Suprapubic skin (tissue), 4 donors: ENCODE data around the gene CAPZB. TPM values are rescaled to one million over a fixed set of nuclear protein-coding genes. Genes with fewer than 3 reads are reported as not detected.

Experiments used
- DNase-seq, 2 donors: peaks; one replicate each; pipeline ENCODE4 v3.0.0-alpha.2; 2019; ENCODE audit warnings: low spot score in 2 of 2
- H3K27ac ChIP-seq: fragments of 200-600 bp; sonication (generic); one replicate; pipeline ENCODE4 v1.5.1; 2019
- H3K27me3 ChIP-seq: fragments of 200-600 bp; sonication (generic); one replicate; pipeline ENCODE4 v1.5.1; 2019
- H3K36me3 ChIP-seq: fragments of 200-600 bp; sonication (generic); one replicate; pipeline ENCODE4 v1.5.1; 2019
- H3K4me1 ChIP-seq: fragments of 200-600 bp; sonication (generic); one replicate; pipeline ENCODE4 v1.5.1; 2019
- H3K4me3 ChIP-seq: fragments of 200-600 bp; sonication (generic); one replicate; pipeline ENCODE4 v1.5.1; 2019; ENCODE audit warnings: mild to moderate bottlenecking
- H3K9me3 ChIP-seq: fragments of 200-600 bp; sonication (generic); one replicate; pipeline ENCODE4 v1.5.1; 2019
- CTCF ChIP-seq, 2 donors: fragments of 200-600 bp in 1 of 2; fragments of 450-650 bp in 1 of 2; sonication (generic) in 1 of 2; IDR thresholded peaks; one replicate each; pipeline ENCODE4 v1.5.1; 2016 to 2019; ENCODE audit warnings: antibody characterized with exemption in 2 of 2, mild to moderate bottlenecking in 1 of 2, moderate library complexity in 1 of 2
- EP300 ChIP-seq: sonication (generic); formaldehyde crosslinking; IDR thresholded peaks from one replicate; pipeline ENCODE4 v1.6.1; 2017; ENCODE audit warnings: antibody characterized with exemption
- POLR2A ChIP-seq, 2 donors: fragments of 450-650 bp; IDR thresholded peaks; one replicate each; pipeline ENCODE4 v1.6.1; 2017; ENCODE audit warnings: antibody characterized with exemption in 2 of 2, mild to moderate bottlenecking in 2 of 2, moderate library complexity in 2 of 2
- POLR2AphosphoS5 ChIP-seq, 3 donors: sonication (generic); formaldehyde crosslinking; IDR thresholded peaks; one replicate each; pipeline ENCODE4 v1.6.1; 2017; ENCODE audit warnings: antibody characterized with exemption in 3 of 3
- WGBS: methylation state at CpG from one replicate; pipeline ENCODE4 v1.1.5; 2018; 5-methylcytosine and 5-hydroxymethylcytosine counted together
- total RNA-seq, 4 donors: library from RNA; depleted of rRNA; stranded (reverse); fragments of >200 nt; gene quantifications; one replicate each; pipeline ENCODE4 v1.1.0, GENCODE V29; 2016

CAPZB gene
- total RNA-seq, 4 donors from 2014 or later, result 101 to 130 (median 126) TPM

- peaks cover 23% of the 10 kb centered on the region for H3K4me1 ChIP-seq
- DNase-seq, result no peak
- no peak overlapping the region for H3K27ac ChIP-seq
- H3K27me3 ChIP-seq, result no peaks in the 10 kb centered on the region
- TF ChIP-seq POLR2A (IDR thresholded peaks at IDR 0.05) (no peak), POLR2AphosphoS5 (IDR thresholded peaks at IDR 0.05) (no peak), EP300 (no peak), CTCF (IDR thresholded peaks at IDR 0.05) (no peak)
- peaks cover 66% of the 10 kb centered on the region for H3K36me3 ChIP-seq
- 98% methylated on average over 5 of the region's 5 CpGs for WGBS
- H3K4me3 ChIP-seq, result no peak overlapping the region
- H3K9me3 ChIP-seq, result no peaks in the 10 kb centered on the region
Measured at GRCh38 chr1:19350566-19350965, 134.8 kb downstream of the CAPZB start.

- H3K36me3 ChIP-seq, result peaks cover 66% of the 10 kb centered on the region
Measured at GRCh38 chr1:19349999-19350398, 135.3 kb downstream of the CAPZB start.

GRCh38 chr1:19348441-19349198, 136.7 kb downstream of the CAPZB start:
- no peak for DNase-seq
- Histone ChIP-seq H3K4me1 (peaks cover 35% of the 10 kb centered on the region), H3K9me3 (no peaks in the 10 kb centered on the region), H3K27me3 (no peaks in the 10 kb centered on the region), H3K36me3 (peaks cover 61% of the 10 kb centered on the region), H3K4me3 (no peak overlapping the region), H3K27ac (no peak overlapping the region)
- WGBS, result 72% methylated on average over 14 of the region's 15 CpGs
- no peak for TF ChIP-seq EP300
- no peak for TF ChIP-seq CTCF (IDR thresholded peaks at IDR 0.05)
- no peak for TF ChIP-seq POLR2A (IDR thresholded peaks at IDR 0.05)
- TF ChIP-seq POLR2AphosphoS5 (IDR thresholded peaks at IDR 0.05), result no peak

More at GRCh38 chr1:19349999-19350398, 135.3 kb downstream of the CAPZB start:
- TF ChIP-seq EP300, result no peak
- TF ChIP-seq POLR2AphosphoS5 (IDR thresholded peaks at IDR 0.05), result no peak
- no peak for TF ChIP-seq POLR2A (IDR thresholded peaks at IDR 0.05)
- no peak for TF ChIP-seq CTCF (IDR thresholded peaks at IDR 0.05)
- no peaks in the 10 kb centered on the region for H3K9me3 ChIP-seq
- DNase-seq, result no peak
- no peaks in the 10 kb centered on the region for H3K27me3 ChIP-seq
- no peak overlapping the region for H3K4me3 ChIP-seq
- 85% methylated on average over 16 of the region's 17 CpGs for WGBS
- H3K4me1 ChIP-seq, result peaks cover 29% of the 10 kb centered on the region
- H3K27ac ChIP-seq, result no peak overlapping the region

GRCh38 chr1:19347533-19348172, 137.7 kb downstream of the CAPZB start:
- Histone ChIP-seq H3K27me3 (no peaks in the 10 kb centered on the region), H3K9me3 (no peaks in the 10 kb centered on the region), H3K4me1 (peaks cover 37% of the 10 kb centered on the region), H3K4me3 (no peak overlapping the region), H3K36me3 (peaks cover 61% of the 10 kb centered on the region), H3K27ac (no peak overlapping the region)
- TF ChIP-seq POLR2AphosphoS5 (IDR thresholded peaks at IDR 0.05), result no peak
- no peak for TF ChIP-seq POLR2A (IDR thresholded peaks at IDR 0.05)
- TF ChIP-seq EP300, result no peak
- WGBS, result 70% methylated on average over 14 of the region's 14 CpGs
- no peak for DNase-seq

- WGBS, result 82% methylated on average over 6 of the region's 6 CpGs
- no peak overlapping the region for H3K4me3 ChIP-seq
- no peak for DNase-seq
- peaks cover 55% of the 10 kb centered on the region for H3K36me3 ChIP-seq
- no peaks in the 10 kb centered on the region for H3K27me3 ChIP-seq
- H3K27ac ChIP-seq, result no peak overlapping the region
- no peak for TF ChIP-seq POLR2AphosphoS5 (IDR thresholded peaks at IDR 0.05)
- no peak for TF ChIP-seq EP300
- no peak for TF ChIP-seq CTCF (IDR thresholded peaks at IDR 0.05)
- TF ChIP-seq POLR2A (IDR thresholded peaks at IDR 0.05), result no peak
- no peaks in the 10 kb centered on the region for H3K9me3 ChIP-seq
- H3K4me1 ChIP-seq, result peaks cover 53% of the 10 kb centered on the region
Measured at GRCh38 chr1:19346026-19346425, 139.3 kb downstream of the CAPZB start.
